GM19452 (cell line): ENCODE data around the gene CPB2.
A peak's percentile ranks its signal among the peaks of the same experiment; 100 is the strongest.

Experiments used
- ATAC-seq: cut with Tn5 transposase; IDR thresholded peaks from one replicate; pipeline ENCODE4 v1.9.1; 2021; ENCODE audit not compliant: unreplicated experiment

CPB2 gene

GRCh38 chr13:46127358-46128023, 22.7 kb upstream of the CPB2 start:
- no peak for ATAC-seq

DNA sequence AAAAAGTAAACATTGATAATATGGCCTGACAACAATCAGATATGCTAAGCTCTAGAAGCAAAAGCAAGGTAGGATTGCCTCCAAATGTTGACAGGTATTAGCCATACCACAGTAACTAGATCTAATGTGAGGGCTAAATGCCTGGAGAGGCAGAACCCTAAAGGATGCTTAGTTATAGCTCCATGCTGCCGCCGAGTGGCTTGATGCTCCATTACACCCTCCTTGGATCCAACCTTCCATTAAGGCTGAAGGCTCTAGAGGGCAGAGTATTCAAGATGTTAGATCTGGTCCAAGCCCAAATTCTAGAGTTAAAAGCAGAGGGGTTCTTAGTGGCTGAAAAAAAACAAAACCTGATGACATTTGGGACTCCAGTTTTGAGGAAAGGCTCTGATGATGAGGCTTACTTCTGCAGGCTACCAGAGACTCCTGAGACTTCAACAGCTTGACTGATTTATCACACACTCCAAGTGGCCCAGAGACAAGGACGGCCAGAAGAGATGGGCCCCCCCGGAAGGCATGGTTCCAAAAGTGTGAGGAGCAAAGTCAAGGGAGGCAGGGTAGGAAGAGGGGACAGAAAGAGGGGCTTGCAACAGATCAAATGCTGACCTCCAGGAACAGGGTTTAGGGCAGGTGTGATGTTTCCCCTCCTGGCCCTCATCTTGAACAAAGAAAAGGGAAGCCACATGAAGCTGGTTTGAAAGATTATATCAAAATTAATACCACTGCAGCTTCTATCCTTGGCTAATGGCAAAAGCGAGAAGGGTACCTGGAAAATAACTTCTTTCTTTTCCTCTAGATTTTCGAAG, 21.9 kb upstream of the CPB2 start:
- ATAC-seq = peak; percentile 75

GRCh38 chr13:46126056-46126455, 21.2 kb upstream of the CPB2 start:
- no peak for ATAC-seq

DNA sequence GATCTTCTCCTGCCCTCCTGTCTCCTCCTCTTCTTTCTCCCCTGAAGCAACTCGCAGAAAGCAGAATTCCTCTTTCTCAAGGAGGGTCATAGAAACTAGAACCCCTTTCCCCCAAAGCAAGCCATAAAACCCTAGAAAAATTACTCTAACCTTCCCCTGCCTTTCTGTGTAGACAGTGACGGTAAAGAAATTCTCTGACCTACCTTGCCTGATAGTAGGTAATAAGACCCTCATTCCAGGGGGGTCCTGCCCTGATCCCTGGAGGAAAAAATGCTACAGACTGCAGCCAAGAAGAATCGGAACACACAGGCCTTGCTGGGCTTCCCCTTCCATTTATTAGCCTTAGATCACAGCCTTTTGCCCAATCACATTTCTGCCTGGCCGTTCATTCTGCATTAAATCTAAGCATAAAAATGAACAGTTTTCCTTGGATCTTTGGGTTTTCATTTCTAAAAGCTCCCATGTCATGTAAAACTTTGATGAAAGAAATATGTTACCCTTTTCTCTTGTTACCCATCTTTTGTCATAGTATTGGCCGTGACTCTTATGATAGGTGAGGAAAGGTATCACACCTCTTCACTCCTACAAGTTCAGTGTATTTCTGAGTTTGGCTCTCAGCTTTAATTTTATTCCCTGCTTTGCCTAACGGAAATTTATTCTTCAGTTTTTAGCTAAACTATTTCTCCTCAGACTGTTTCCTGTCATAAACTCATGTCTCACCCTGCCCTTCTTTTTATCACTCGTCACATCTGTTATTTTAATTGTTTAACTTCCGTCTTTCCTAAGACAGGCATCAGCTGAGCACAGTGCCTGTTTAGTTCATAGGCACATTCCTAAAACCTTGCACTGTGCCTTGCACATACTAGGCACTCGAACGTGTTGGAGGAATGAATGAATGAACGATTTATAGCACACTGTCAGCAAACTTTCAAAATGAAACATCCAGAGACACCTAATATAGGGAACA, 20.4 kb upstream of the CPB2 start:
- ATAC-seq = no peak

- ATAC-seq = no peak
Measured at GRCh38 chr13:46124531-46124966, 19.7 kb upstream of the CPB2 start.

- ATAC-seq = no peak
Measured at GRCh38 chr13:46122304-46122703, 17.5 kb upstream of the CPB2 start.

- no peak for ATAC-seq
Measured at GRCh38 chr13:46121597-46122163, 16.8 kb upstream of the CPB2 start.

DNA sequence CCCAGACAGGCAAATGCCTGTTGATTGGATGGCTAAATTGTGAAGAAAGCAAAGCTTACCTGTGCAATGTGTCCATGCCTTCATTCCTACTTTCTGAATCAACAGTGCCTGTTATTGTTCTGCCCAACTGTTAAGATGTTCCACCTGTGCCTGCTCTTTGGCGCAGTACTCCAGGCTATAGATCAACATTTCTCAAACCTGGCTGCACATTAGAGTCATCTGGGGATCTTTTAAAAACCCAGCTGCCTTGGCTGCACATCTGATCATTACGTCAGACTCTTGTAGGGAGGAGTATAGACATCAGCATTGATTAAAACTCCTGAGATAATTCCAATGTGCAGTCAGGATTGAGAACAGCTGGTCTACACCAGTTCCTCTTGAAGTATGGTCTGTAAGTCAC, 16.2 kb upstream of the CPB2 start:
- ATAC-seq = no peak

DNA sequence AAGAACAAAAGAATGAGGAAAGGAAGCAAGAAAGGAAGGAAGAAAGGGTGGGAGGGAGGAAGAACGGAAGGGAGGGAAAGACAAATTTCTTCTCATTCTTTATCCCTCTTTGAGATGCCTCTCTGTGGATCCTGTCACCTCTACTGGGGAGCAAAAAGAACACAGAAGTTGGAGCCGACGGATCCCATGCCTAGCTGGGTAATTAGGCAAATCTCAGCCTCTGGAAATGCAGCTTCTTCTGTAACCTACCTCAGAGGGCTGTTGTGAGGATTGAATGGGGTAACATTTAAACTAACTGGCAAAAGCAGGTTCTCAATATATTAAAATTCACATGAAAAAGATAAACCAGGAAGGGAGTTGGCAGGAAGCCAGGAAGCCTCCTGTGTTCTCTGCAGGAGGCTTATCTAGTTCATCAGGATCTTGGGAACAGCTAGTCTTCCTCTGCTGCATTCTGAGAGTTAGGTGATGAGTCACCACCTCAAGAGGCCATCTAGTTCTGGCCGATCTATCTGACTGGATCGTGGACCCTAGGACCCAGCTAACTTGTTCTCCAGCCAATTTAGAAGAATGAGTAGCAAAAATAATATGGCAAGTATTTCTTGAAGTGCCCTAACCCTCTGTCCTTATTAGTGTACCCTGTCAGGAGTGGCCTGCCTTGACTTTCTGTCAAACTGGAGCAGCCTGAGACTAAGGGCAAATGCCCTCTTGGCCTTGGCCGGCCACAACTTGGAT, 15.2 kb upstream of the CPB2 start:
- no peak for ATAC-seq

DNA sequence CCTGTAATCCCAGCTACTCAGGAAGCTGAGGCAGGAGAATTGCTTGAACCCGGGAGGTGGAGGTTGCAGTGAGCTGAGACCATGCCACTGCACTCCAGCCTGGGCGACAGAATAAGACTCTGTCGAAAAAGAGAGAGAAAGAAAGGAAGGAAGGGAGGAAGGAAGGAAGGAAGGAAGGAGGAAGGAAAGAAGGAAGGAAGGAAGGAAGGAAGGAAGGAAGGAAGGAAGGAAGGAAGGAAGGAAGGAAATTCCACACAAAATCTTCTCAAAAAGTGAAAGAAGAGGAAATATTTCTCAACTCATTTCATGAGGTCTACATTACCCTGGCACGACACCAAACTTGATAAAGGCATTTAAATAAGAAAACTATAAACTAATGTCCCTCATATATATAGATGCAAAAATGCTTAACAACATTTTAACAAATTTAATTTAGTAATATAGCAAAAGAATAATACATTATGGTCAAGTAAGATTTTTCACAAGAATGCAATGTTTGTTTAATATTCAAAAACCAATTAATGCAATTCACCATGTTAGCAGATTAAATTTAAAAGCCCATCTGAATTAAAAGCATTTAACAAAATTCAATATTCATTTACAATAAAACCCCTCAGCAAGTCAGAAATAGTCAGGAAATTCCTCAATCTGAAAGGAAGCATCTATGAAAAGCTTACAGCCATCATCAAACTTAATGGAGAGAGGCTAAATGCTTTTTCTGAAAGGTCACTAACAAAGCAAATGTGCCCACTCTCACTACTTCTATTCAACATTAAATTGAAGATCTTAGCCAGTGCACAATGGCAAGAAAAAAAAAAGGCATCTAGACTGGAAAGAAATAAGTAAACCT, 12.0 kb upstream of the CPB2 start:
- no peak for ATAC-seq

GRCh38 chr13:46114613-46115012, 9.8 kb upstream of the CPB2 start:
- no peak for ATAC-seq

- no peak for ATAC-seq
Measured at GRCh38 chr13:46113596-46113995, 8.8 kb upstream of the CPB2 start.

DNA sequence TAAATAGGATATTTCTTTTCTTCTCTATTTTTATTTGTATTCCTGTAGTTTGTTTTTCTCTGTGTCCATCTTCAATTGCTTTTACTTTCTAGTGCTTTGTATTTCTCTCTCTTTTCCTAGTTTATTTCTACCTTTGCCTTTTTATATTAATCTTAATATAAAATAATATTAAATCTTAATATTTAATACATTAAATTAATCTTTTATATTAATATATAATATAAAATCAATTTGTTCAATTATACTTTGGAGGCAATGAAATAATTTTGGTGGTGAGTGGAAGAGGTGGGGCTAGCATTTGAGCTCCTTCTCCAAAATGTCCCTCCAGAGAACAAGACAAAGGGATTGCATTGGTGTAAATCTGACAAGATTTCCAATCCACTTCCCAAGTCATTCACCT, 6.3 kb upstream of the CPB2 start:
- no peak for ATAC-seq

- no peak for ATAC-seq
Measured at GRCh38 chr13:46109451-46109850, 4.6 kb upstream of the CPB2 start.

DNA sequence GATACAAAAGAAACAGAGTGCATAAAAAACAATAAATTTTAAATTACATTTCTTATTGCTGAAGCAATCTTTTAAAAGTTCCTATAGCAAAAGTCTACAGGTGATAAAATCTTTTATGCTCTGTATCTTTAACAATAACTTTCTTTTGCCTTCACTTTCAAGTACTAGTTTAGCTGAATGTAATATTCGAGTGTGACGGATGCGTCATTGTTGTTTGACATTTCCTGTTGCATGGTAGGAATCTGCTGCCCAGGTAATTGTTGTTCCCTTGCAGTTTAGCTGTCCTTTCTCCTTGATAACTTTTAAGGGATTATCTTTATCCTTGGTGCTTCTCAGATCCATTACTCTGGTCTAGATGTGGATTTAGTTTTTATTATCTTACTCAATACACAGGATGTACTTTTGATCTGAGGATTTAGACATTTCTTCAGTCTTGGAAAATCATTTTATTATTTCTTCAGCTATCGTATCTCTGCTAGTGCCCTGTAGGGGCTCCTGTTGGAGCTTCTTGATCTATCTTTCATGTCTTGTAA, 2.1 kb upstream of the CPB2 start:
- no peak for ATAC-seq

DNA sequence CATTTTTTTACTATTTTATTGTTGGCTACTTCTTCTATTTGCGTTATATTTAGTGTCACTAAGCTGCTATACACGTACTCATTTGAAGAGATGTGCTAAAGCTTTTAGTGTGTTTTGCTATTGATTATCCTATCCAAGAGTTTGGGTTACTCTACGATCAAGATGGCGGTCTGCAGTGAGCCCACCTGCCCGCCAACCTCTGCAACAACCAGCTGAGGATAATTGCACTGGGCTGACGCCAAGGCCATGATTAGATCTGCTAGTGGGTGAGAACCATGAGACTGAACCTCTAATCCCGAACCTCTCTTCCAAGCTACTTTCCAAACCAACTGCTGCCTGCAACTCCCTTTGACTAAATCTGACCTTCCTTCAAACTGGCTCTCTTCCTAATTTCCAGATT, 1.8 kb downstream of the CPB2 start:
- no peak for ATAC-seq

- ATAC-seq = no peak
Measured at GRCh38 chr13:46102255-46102605, 2.6 kb downstream of the CPB2 start.

GRCh38 chr13:46101484-46102254, 3.2 kb downstream of the CPB2 start:
- ATAC-seq = no peak

DNA sequence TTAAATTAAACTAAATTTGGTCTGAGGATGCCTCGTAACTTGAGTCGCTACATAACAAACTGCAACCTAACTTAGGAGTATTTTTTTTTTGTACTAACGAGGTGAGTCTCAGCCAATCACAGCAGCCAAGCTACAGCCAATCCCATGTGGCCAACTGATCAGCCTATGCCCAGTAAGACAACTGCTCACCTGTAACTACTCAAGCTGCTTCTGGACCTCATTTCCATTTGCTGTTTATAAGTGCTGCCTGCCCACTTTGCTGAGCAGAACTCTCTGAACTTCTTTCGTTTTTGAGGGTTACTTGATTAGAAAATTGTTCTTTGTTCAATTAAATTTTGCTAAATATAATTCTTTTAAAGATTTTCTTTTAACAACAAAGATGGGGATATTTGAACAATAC, 3.8 kb downstream of the CPB2 start:
- no peak for ATAC-seq
